Transverse colon (tissue), 4 donors: ENCODE results near the gene HMCN2. TPM values are rescaled to one million over a fixed set of nuclear protein-coding genes. Genes with fewer than 3 reads are reported as not detected.

Experiments used
- DNase-seq: peaks from one replicate; pipeline ENCODE4 v3.0.0-alpha.2; 2019
- H3K27ac ChIP-seq, 4 donors: fragments of 200-600 bp; sonication (generic); 2 replicates each; pipeline ENCODE4 v1.5.1; 2016 to 2018; ENCODE audit warnings: inconsistent platforms in 4 of 4
- H3K27me3 ChIP-seq: fragments of 200-600 bp; sonication (generic); 2 replicates; pipeline ENCODE4 v1.5.1; 2017; ENCODE audit warnings: inconsistent platforms
- H3K36me3 ChIP-seq, 4 donors: fragments of 200-600 bp; sonication (generic); 2 replicates each; pipeline ENCODE4 v1.5.1; 2017 to 2019; ENCODE audit warnings: inconsistent platforms in 4 of 4
- H3K4me1 ChIP-seq, 4 donors: fragments of 200-600 bp; sonication (generic); 2 replicates each; pipeline ENCODE4 v1.5.1; 2017 to 2020; ENCODE audit warnings: inconsistent platforms in 4 of 4
- H3K4me3 ChIP-seq, 4 donors: fragments of 200-600 bp; sonication (generic); 1 replicate in 1 of 4; 2 replicates in 3 of 4; pipeline versions ENCODE4 v1.5.1 to v1.6.1; 2017 to 2019; ENCODE audit warnings: inconsistent platforms in 4 of 4
- H3K9me3 ChIP-seq, 2 donors: fragments of 200-600 bp; sonication (generic); 2 replicates each; pipeline ENCODE4 v1.5.1; 2017 to 2019; ENCODE audit warnings: inconsistent platforms in 2 of 2
- EP300 ChIP-seq: sonication (generic); formaldehyde crosslinking; IDR thresholded peaks from one replicate; pipeline ENCODE4 v1.6.1; 2017; ENCODE audit warnings: antibody characterized with exemption, low read depth
- POLR2A ChIP-seq: fragments of 450-650 bp; IDR thresholded peaks from one replicate; pipeline ENCODE4 v1.6.1; 2016; ENCODE audit warnings: antibody characterized with exemption, mild to moderate bottlenecking, moderate library complexity
- POLR2AphosphoS5 ChIP-seq, 3 donors: sonication (generic); formaldehyde crosslinking; IDR thresholded peaks; one replicate each; pipeline ENCODE4 v1.6.1; 2016; ENCODE audit warnings: antibody characterized with exemption in 3 of 3
- WGBS, 2 donors: methylation state at CpG; one replicate each; pipeline ENCODE4 v1.1.5; 2018; ENCODE audit warnings: low coverage in 1 of 2; 5-methylcytosine and 5-hydroxymethylcytosine counted together
- in situ Hi-C, 4 donors: fragments of 200-750 bp; cut with MboI; loops; one replicate each; pipeline versions ENCODE4 v1.15.0 to v1.15.1; 2017; ENCODE audit warnings: low sequenced_read_pairs in 3 of 4, low pct_ligation_motif_present in 1 of 4, low pct_unique_long_range_greater_than_20kb in 1 of 4
- intact Hi-C: fragments of 100-400 bp; cut with DNase I; formaldehyde crosslinking; loops from one replicate; pipeline ENCODE4 v1.15.1; 2023; ENCODE audit warnings: low total_unique reads
- total RNA-seq, 4 donors: library from RNA; depleted of rRNA; stranded (reverse); fragments of >200 nt; gene quantifications; one replicate each; pipeline ENCODE4 v1.1.0, GENCODE V29; 2016
- TF ChIP-seq, protein P1 (sequence below), 5 experiments: fragments of 200-600 bp in 3 of 5; fragments of 450-650 bp in 2 of 5; sonication (generic) in 3 of 5; IDR thresholded peaks; 1 replicate in 2 of 5; 2 replicates in 3 of 5; pipeline ENCODE4 v1.5.1; 2016 to 2017; ENCODE audit warnings: antibody characterized with exemption in 5 of 5, inconsistent platforms in 3 of 5, mild to moderate bottlenecking in 2 of 5, moderate library complexity in 1 of 5

The HMCN2 gene
- total RNA-seq, 4 donors from 2014 or later, result 7.8 to 40.0 (median 15.2) TPM

DNA sequence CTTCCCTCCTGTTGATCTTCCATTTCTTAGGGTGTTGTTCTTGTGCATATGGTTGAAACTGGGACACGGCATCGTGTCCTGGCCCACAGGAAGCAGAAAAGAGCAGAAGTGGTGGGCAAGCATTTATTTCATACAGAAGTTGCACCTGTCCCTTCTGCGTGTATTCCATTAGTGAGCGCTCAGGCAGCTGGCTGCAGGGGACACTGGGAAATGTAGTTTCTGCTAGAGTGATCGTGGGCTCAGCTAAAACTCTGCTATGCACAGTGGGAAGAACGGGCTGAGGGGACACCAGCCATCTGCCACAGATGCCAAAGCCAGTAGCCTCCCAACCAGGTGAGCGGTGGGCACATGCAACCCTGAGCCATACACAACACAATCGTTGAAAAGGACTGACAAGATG, 121.8 kb downstream of the HMCN2 start:
- no peaks in the 10 kb centered on the region for H3K27me3 ChIP-seq
- 71 to 73% methylated on average over 3 to 8 of the region's 8 CpGs for WGBS, 2 donors
- in situ Hi-C loops (no loop called here), intact Hi-C loops (no loop called here)
- H3K9me3 ChIP-seq, result no peaks in the 10 kb centered on the region
- no peak overlapping the region for H3K27ac ChIP-seq
- H3K4me3 ChIP-seq, result no peak overlapping the region
- TF ChIP-seq POLR2A (no peak), EP300 (no peak), POLR2AphosphoS5 (IDR thresholded peaks at IDR 0.05) (no peak)
- TF ChIP-seq, protein P1, sequence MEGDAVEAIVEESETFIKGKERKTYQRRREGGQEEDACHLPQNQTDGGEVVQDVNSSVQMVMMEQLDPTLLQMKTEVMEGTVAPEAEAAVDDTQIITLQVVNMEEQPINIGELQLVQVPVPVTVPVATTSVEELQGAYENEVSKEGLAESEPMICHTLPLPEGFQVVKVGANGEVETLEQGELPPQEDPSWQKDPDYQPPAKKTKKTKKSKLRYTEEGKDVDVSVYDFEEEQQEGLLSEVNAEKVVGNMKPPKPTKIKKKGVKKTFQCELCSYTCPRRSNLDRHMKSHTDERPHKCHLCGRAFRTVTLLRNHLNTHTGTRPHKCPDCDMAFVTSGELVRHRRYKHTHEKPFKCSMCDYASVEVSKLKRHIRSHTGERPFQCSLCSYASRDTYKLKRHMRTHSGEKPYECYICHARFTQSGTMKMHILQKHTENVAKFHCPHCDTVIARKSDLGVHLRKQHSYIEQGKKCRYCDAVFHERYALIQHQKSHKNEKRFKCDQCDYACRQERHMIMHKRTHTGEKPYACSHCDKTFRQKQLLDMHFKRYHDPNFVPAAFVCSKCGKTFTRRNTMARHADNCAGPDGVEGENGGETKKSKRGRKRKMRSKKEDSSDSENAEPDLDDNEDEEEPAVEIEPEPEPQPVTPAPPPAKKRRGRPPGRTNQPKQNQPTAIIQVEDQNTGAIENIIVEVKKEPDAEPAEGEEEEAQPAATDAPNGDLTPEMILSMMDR (IDR thresholded peaks at IDR 0.05), result no peak
- peaks cover 0 to 5% (median 2%) of the 10 kb centered on the region in 4 donors for H3K4me1 ChIP-seq
- no peaks in the 10 kb centered on the region for H3K36me3 ChIP-seq
- no peak for DNase-seq

DNA sequence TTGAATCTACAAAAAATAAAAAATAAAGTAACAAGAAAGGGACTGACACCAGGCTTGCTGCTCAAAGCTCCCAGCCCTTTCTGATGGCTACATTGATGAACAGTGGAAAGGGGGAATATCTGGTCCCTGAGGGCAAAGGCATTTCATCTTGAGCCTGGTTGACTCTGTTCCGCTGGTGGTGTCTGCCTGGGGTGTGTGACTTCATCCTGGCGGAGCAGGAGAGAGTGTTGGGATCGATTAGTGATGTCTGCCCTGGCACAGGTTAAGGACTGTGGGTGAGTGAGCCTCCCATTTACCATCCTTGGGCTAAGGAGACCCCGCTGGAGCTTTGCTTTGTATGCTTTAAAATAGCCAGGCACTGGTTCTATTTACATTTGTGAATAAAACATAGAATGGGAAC, 122.3 kb downstream of the HMCN2 start:
- intact Hi-C loops (no loop called here), in situ Hi-C loops (no loop called here)
- no peak overlapping the region for H3K4me3 ChIP-seq
- DNase-seq, result no peak
- no peaks in the 10 kb centered on the region for H3K27me3 ChIP-seq
- TF ChIP-seq POLR2A (no peak), EP300 (no peak), POLR2AphosphoS5 (IDR thresholded peaks at IDR 0.05) (no peak)
- TF ChIP-seq, protein P1 (IDR thresholded peaks at IDR 0.05), result no peak
- 71% methylated on average over 4 of the region's 4 CpGs; no CpG with 5 or more reads in 1 of the 2 donors for WGBS, 2 donors
- peaks cover 0 to 6% (median 2%) of the 10 kb centered on the region in 4 donors for H3K4me1 ChIP-seq
- no peaks in the 10 kb centered on the region for H3K9me3 ChIP-seq
- H3K27ac ChIP-seq, result no peak overlapping the region
- no peaks in the 10 kb centered on the region for H3K36me3 ChIP-seq

DNA sequence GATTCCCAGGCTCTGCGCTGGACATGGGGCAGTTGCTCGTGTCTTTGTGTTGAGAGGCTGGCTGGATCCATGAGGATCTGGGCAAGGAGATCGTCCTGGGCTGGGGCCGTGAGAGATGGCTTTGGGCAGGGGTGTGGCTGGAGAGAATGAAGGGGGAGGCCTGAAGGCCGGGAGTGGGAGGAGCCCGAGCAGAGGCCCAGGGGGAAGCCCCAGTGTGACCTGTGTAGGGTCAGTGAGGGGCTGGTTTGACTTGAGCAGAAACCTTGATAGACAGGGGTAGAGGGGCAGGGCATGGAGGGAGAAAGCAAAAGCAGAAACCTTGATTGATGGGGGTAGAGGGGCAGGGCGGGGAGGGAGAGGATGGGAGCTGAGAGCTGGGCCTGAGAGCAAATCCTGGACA, 124.8 kb downstream of the HMCN2 start:
- in situ Hi-C loops, result no loop called here
- WGBS, 2 donors, result 69 to 100% methylated on average over 2 to 7 of the region's 7 CpGs
- TF ChIP-seq POLR2AphosphoS5 (IDR thresholded peaks at IDR 0.05) (no peak), POLR2A (no peak), EP300 (no peak)
- TF ChIP-seq, protein P1 (IDR thresholded peaks at IDR 0.05), result no peak
- Histone ChIP-seq H3K9me3 (no peaks in the 10 kb centered on the region), H3K4me1 (peaks cover 0 to 8% (median 2%) of the 10 kb centered on the region in 4 donors), H3K4me3 (no peak overlapping the region), H3K27ac (no peak overlapping the region), H3K27me3 (no peaks in the 10 kb centered on the region), H3K36me3 (no peaks in the 10 kb centered on the region)
- intact Hi-C loops, result no loop called here
- no peak for DNase-seq

DNA sequence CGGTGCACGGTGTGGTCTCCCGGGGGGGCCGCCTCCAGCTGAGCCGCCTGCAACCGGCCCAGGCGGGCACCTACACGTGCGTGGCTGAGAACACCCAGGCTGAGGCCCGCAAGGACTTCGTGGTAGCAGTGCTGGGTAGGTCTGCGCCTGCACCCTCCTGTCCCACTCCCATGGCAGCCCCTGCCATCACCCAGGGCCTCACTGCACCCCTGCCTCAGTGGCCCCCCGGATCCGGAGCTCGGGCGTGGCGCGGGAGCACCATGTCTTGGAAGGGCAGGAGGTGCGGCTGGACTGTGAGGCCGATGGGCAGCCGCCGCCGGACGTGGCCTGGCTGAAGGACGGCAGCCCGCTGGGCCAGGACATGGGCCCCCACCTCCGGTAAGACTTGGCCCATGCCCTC, 125.4 kb downstream of the HMCN2 start:
- Histone ChIP-seq H3K36me3 (no peaks in the 10 kb centered on the region), H3K9me3 (no peaks in the 10 kb centered on the region), H3K4me1 (peaks cover 0 to 8% (median 2%) of the 10 kb centered on the region in 4 donors), H3K27me3 (no peaks in the 10 kb centered on the region), H3K27ac (no peak overlapping the region), H3K4me3 (no peak overlapping the region)
- 93% methylated on average over 21 of the region's 27 CpGs; no CpG with 5 or more reads in 1 of the 2 donors for WGBS, 2 donors
- intact Hi-C loops, result no loop called here
- TF ChIP-seq EP300, result no peak
- no peak for TF ChIP-seq POLR2AphosphoS5 (IDR thresholded peaks at IDR 0.05)
- TF ChIP-seq POLR2A, result no peak
- TF ChIP-seq, protein P1 (IDR thresholded peaks at IDR 0.05), result no peak
- DNase-seq, result no peak
- in situ Hi-C loops, result no loop called here
